Panc1 (cell line): ENCODE measurements around the gene PILRA. TPM values are rescaled to one million over a fixed set of nuclear protein-coding genes. Genes with fewer than 3 reads are reported as not detected.

Experiments
- ATAC-seq: fragments of 200-7000 bp; cut with Tn5 transposase; 2 replicates; pipeline ENCODE4 v1.9.1; 2020; ENCODE audit warnings: mild to moderate bottlenecking, moderate library complexity
- BruUV-seq: library from RNA; stranded (reverse); fragments of 400-500 nt; replicated peaks from 2 replicates; lab custom pipeline; 2021; lab: Mats Ljungman, UMichigan
- CTCF ChIA-PET: fragments of 300-600 bp; sonication (Branson Sonifier 250); formaldehyde crosslinking; loops from one replicate; lab custom pipeline; 2022; ENCODE audit warnings: antibody characterized with exemption; lab: Charles Lee
- POLR2A ChIA-PET: fragments of 300-600 bp; sonication (Branson Sonifier 250); formaldehyde crosslinking; loops from one replicate; lab custom pipeline; 2022; ENCODE audit warnings: antibody characterized with exemption; lab: Charles Lee
- DNase-seq: peaks from one replicate; pipeline ENCODE4 v3.0.0-alpha.2; 2010; ENCODE audit warnings: low read depth, low spot score
- H3K27ac ChIP-seq: 2 replicates; pipeline ENCODE4 v1.5.1; 2011; ENCODE audit warnings: mild to moderate bottlenecking, low read length, inconsistent platforms
- H3K27me3 ChIP-seq: fragments of 200-500 bp; sonication (Bioruptor generic); 2 replicates; pipeline ENCODE4 v1.6.0; 2014; ENCODE audit warnings: low read length, inconsistent platforms; ENCODE audit not compliant: control insufficient read depth, insufficient read depth
- H3K36me3 ChIP-seq: fragments of 200-500 bp; sonication (Bioruptor generic); 2 replicates; pipeline ENCODE4 v1.5.1; 2014; ENCODE audit warnings: inconsistent platforms, mild to moderate bottlenecking, low read length, moderate library complexity; ENCODE audit not compliant: control insufficient read depth, insufficient read depth
- H3K4me1 ChIP-seq: 2 replicates; pipeline ENCODE4 v1.5.1; 2011; ENCODE audit warnings: inconsistent platforms, mild to moderate bottlenecking, low read length, moderate library complexity; ENCODE audit not compliant: control insufficient read depth, insufficient read depth
- H3K4me3 ChIP-seq, 2 experiments: 2 replicates each; pipeline ENCODE4 v1.5.1; 2011 to 2012; ENCODE audit warnings: low read depth in 2 of 2, low read length in 2 of 2, mild to moderate bottlenecking in 2 of 2, inconsistent platforms in 1 of 2, moderate library complexity in 1 of 2
- H3K9me3 ChIP-seq: fragments of 200-500 bp; sonication (Bioruptor generic); 2 replicates; pipeline ENCODE4 v1.5.1; 2014; ENCODE audit warnings: low read depth, mild to moderate bottlenecking, inconsistent platforms, low read length, moderate library complexity; ENCODE audit not compliant: control insufficient read depth, insufficient read depth
- POLR2AphosphoS5 ChIP-seq: IDR thresholded peaks from 2 replicates; pipeline ENCODE4 v1.6.1; 2012; ENCODE audit warnings: mild to moderate bottlenecking, low read depth, low read length, moderate library complexity
- REST ChIP-seq, 2 experiments: IDR thresholded peaks; 2 replicates each; pipeline ENCODE4 v1.6.1; 2011 to 2012; ENCODE audit warnings: low read depth in 2 of 2, control low read depth in 1 of 2, low read length in 1 of 2, mild to moderate bottlenecking in 1 of 2, moderate library complexity in 1 of 2; ENCODE audit not compliant: insufficient read depth in 1 of 2
- SIN3A ChIP-seq: IDR thresholded peaks from 2 replicates; pipeline ENCODE4 v1.6.1; 2012; ENCODE audit warnings: low read depth, mild to moderate bottlenecking, low read length, moderate library complexity, borderline replicate concordance; ENCODE audit not compliant: insufficient read depth
- TCF7L2 ChIP-seq: IDR thresholded peaks from 2 replicates; pipeline ENCODE4 v1.6.1; 2011; ENCODE audit warnings: mild to moderate bottlenecking, low read depth, low read length, inconsistent platforms
- in situ Hi-C: cut with HindIII; loops from 2 replicates; pipeline ENCODE4 v1.10.0; 2016; ENCODE audit warnings: low sequenced_read_pairs, low pct_unique_long_range_greater_than_20kb
- intact Hi-C: fragments of 100-400 bp; cut with micrococcal nuclease; formaldehyde crosslinking; loops from one replicate; pipeline ENCODE4 v1.10.0; 2022; ENCODE audit not compliant: unreplicated experiment
- total RNA-seq: library from RNA; stranded (reverse); gene quantifications from one replicate; pipeline ENCODE4 v1.2.1, GENCODE V29; 2021; ENCODE audit not compliant: unreplicated experiment
- TF ChIP-seq, protein P1 (sequence below): fragments of 450-650 bp; IDR thresholded peaks from 2 replicates; pipeline ENCODE4 v1.5.1; 2017; ENCODE audit warnings: mild to moderate bottlenecking

The PILRA gene
- total RNA-seq, 1 experiment from 2014 or later = 4.8 TPM

- H3K27ac ChIP-seq = no peak overlapping the region
- no peak for DNase-seq
- in situ Hi-C loops (no loop called here), intact Hi-C loops (no loop called here)
- ChIA-PET CTCF (no interaction called here), POLR2A (no interaction called here)
- BruUV-seq = no TSS peak
- peaks cover 5% of the 10 kb centered on the region for H3K4me1 ChIP-seq
- H3K36me3 ChIP-seq = no peaks in the 10 kb centered on the region; the same call in 1 of the 2 replicates
- no peaks in the 10 kb centered on the region for H3K27me3 ChIP-seq
- TF ChIP-seq SIN3A = no peak
- no peak for TF ChIP-seq POLR2AphosphoS5
- TF ChIP-seq, protein P1, sequence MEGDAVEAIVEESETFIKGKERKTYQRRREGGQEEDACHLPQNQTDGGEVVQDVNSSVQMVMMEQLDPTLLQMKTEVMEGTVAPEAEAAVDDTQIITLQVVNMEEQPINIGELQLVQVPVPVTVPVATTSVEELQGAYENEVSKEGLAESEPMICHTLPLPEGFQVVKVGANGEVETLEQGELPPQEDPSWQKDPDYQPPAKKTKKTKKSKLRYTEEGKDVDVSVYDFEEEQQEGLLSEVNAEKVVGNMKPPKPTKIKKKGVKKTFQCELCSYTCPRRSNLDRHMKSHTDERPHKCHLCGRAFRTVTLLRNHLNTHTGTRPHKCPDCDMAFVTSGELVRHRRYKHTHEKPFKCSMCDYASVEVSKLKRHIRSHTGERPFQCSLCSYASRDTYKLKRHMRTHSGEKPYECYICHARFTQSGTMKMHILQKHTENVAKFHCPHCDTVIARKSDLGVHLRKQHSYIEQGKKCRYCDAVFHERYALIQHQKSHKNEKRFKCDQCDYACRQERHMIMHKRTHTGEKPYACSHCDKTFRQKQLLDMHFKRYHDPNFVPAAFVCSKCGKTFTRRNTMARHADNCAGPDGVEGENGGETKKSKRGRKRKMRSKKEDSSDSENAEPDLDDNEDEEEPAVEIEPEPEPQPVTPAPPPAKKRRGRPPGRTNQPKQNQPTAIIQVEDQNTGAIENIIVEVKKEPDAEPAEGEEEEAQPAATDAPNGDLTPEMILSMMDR = no peak
- no peak for TF ChIP-seq REST (IDR thresholded peaks at IDR 0.05; ENCODE audit: insufficient read depth in 1 of 2, low read depth in 2 of 2, low read length in 1 of 2)
- no peak for TF ChIP-seq TCF7L2
- H3K4me3 ChIP-seq = no peak overlapping the region
- no peaks in the 10 kb centered on the region for H3K9me3 ChIP-seq
- ATAC-seq = no peak
Observed at GRCh38 chr7:100425347-100425746, 52.1 kb downstream of the PILRA start.

DNA sequence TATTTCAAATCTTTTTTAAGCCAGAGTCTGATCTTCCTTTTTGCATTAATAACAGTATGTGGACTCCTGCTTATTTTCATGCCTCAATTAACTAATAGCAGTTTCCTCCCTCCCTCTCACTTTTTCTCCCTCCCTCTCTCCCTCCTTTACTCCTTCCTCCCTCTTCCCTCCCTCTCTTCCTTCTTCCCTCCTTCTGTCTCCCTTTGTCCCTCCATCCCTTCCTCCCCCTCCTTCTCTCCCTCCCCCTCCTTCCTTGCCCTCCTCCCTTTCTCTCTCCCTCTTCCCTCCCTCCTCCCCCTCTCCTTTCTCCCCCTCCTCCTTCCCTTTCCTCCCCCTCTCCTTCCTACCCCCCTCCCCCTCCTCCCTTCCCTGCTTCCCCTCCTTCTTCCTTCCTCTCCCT lies 53.2 kb downstream of the PILRA start:
- in situ Hi-C loops = no loop called here
- TF ChIP-seq POLR2AphosphoS5 = no peak
- TF ChIP-seq, protein P1 = no peak
- no peak for TF ChIP-seq SIN3A
- no peak for TF ChIP-seq REST (IDR thresholded peaks at IDR 0.05; ENCODE audit: insufficient read depth in 1 of 2, low read depth in 2 of 2, low read length in 1 of 2)
- no peak for TF ChIP-seq TCF7L2
- Histone ChIP-seq H3K4me1 (peaks cover 13% of the 10 kb centered on the region), H3K27ac (no peak overlapping the region), H3K36me3 (no peaks in the 10 kb centered on the region; the same call in 1 of the 2 replicates), H3K4me3 (no peak overlapping the region), H3K27me3 (no peaks in the 10 kb centered on the region), H3K9me3 (no peaks in the 10 kb centered on the region)
- BruUV-seq = no TSS peak
- ChIA-PET CTCF (no interaction called here), POLR2A (no interaction called here)
- intact Hi-C loops = no loop called here
- no peak for DNase-seq
- no peak for ATAC-seq
